Epithelial cell of esophagus (primary cell): ENCODE results near the gene HOXB9.

ENCODE experiments used
- DNase-seq: peaks from one replicate; pipeline ENCODE4 v3.0.0; 2010; ENCODE audit warnings: low read depth
- H3K4me3 ChIP-seq: 2 replicates; pipeline ENCODE4 v1.5.1; 2011; ENCODE audit warnings: mild to moderate bottlenecking, low read length, control low read depth
- CTCF ChIP-seq: IDR thresholded peaks from 2 replicates; pipeline ENCODE4 v1.5.1; 2011; ENCODE audit warnings: low read depth, mild to moderate bottlenecking, low read length, control low read depth, inconsistent platforms; ENCODE audit not compliant: insufficient read depth; ENCODE audit errors: missing control alignments

The HOXB9 gene

GRCh38 chr17:48647103-48647962 lies 21.2 kb upstream of the HOXB9 start:
- no peak for TF ChIP-seq CTCF
- no peak for DNase-seq
- no peak overlapping the region for H3K4me3 ChIP-seq

DNA sequence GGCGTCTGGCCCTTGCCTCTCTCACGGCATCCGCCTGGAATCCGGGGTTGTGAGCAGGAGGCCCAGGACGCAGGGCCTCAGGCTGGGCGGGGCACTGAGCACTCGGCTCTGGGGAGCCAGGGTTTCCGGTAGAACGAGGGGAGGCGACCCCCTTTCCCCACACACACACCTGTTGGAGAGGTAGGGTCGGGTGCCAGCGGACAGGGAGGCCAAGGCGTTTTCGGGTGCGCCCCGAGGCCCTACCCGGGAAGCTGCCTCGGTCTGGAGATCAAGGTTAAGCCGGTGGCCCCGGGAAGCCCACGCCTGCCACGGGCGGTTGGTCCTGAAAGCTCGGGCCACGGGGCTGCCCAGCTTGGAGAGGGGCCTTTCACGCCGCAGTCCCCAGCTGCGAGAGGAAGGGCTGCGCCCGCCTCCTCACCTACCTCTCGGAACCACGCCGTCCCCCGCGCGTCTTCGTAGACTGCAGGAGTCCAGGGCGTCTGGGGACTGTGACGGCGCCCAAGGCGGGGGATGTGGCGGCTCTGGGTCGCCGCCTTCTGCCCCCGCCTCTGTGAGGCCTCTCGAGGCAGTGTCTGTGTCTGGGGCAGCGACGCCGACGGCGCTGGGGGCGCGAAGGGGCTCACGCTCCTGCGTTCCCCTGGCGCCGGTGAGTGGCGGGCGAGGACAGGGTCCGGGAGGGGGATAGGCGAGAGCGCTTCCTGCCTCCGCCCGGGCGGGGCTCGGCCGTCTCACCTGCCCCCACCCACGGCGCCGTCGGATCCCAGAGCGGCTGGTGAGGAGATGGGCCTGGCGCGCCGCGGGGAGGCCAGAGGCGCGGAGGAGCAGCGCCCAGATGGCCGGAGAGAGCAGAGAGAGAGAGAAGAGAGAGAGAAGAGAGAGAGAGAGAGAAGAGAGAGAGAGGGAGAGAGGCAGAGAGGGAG lies 20.3 kb upstream of the HOXB9 start:
- no peak for DNase-seq
- no peak overlapping the region for H3K4me3 ChIP-seq
- TF ChIP-seq CTCF = no peak

DNA sequence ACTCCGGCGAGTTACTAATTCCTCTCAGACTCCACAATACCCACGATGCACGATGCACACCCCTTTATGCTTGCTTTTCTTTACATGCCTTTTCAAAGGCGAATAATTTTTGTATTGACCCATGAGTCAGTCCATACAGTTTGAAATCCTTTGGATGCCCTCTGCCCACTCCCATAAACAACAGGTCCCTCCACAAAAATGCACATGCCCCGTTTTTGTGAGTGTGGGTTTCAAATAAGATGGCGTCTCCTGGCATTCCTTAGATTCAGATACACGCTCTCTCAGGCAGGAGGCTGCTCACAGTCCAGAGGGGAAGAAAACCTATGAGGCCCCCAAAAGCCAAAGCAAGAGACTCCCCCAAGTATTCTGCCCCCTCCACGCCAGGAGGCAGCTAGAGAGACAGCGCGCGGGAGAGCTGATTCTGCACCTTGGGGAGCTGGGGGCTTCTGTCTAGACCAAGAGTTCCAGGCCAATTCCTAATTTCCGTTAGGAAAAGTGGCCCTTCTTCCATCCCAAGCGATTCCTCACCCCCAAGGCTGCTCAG lies 19.6 kb upstream of the HOXB9 start:
- no peak overlapping the region for H3K4me3 ChIP-seq
- TF ChIP-seq CTCF = no peak
- DNase-seq = no peak

DNA sequence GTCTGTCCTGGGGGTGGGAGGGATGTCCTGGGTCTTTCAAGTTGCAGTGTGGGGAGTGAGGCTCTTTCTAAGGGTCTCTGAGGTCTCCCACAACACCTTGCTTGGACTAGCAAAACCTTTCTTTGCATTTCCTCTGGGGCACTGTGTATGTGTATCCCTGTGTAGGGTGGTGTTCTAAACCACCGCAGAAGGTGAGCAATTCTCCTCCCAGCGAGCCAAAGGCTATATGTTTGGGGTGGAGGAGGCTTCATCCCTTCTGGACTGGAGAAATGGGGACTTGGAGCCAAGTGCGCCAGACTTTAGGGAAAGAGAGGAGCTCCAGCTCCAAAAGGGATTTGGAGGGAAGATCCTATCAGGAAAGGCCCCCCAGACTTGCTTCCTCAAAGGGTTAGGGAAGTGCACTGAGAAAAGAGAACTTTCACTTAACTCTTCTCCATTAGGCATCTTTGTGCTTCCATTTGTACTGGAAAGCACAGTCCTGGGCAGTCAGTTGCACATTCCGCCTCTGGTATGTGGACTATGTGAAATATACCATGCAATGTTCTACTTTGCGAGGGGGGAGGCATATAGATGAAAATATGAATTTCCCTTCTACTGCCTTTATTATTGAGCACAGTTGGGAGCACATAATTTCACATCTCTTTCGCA lies 18.9 kb upstream of the HOXB9 start:
- no peak for TF ChIP-seq CTCF
- no peak for DNase-seq
- H3K4me3 ChIP-seq = no peak overlapping the region

DNA sequence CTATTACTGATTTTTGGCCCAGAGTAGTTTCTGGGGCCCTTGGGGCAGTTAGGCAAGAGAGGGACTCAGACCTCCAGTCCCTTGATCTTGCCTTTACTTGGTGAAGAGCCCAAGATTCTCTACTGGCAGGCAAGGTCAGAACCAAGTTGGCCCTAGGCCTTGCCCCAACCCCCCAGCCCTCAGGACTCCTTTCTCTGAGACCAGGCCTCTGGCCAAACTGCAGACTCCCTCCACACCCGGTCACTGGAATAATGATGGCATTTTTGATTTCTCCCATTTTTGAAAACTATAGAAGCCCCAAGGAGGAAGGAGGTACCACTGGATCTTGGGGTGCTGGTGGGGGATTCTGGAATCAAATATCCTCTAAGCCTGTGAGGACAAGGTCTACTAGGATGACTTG lies 18.0 kb upstream of the HOXB9 start:
- H3K4me3 ChIP-seq = no peak overlapping the region
- TF ChIP-seq CTCF = no peak
- no peak for DNase-seq

GRCh38 chr17:48643697-48644012 lies 17.5 kb upstream of the HOXB9 start:
- no peak overlapping the region for H3K4me3 ChIP-seq
- TF ChIP-seq CTCF = no peak
- no peak for DNase-seq
